Muscle of arm (tissue), 12 donors: ENCODE results near the gene NAPB. TPM values are rescaled to one million over a fixed set of nuclear protein-coding genes. Genes with fewer than 3 reads are reported as not detected.

Experiments used
- polyA plus RNA-seq, 12 donors: library from polyadenylated mRNA; unstranded; fragments of 120-200 nt; gene quantifications; one replicate each; pipeline ENCODE4 v1.2.1, GENCODE V29; 2013; ENCODE audit not compliant: insufficient read length in 12 of 12

NAPB gene
- polyA plus RNA-seq, 12 donors: 5.2 to 12.8 (median 8.1) TPM; not detected in 1

Other genes with a start within 250 kb of the NAPB start
- 10 to 100 TPM in 9 of 12 donors, 1 to 10 TPM in 2, not detected in 1; 8.0 to 17.3 (median 10.8) TPM for gene NXT1, start 70.7 kb downstream of the NAPB start, polyA plus RNA-seq
- gene GZF1, start 59.3 kb downstream of the NAPB start, polyA plus RNA-seq: 10 to 100 TPM in 5 of 12 donors, 1 to 10 TPM in 6, not detected in 1; 7.8 to 13.6 (median 9.7) TPM
- gene CSTL1, start 18.2 kb upstream of the NAPB start, polyA plus RNA-seq: not detected
- not detected for gene CST11, start 31.4 kb upstream of the NAPB start, polyA plus RNA-seq
- not detected for gene CST8, start 69.6 kb upstream of the NAPB start, polyA plus RNA-seq
- gene CST9L, start 147.0 kb upstream of the NAPB start, polyA plus RNA-seq: not detected
- not detected for gene CST9, start 184.4 kb upstream of the NAPB start, polyA plus RNA-seq
- 100 to 1,000 TPM in 4 of 12 donors, 10 to 100 TPM in 7, not detected in 1; 67.9 to 280 (median 88.8) TPM for gene CST3, start 216.5 kb upstream of the NAPB start, polyA plus RNA-seq